ENCODE measurements around the gene CNN2.

Gene CNN2

DNA sequence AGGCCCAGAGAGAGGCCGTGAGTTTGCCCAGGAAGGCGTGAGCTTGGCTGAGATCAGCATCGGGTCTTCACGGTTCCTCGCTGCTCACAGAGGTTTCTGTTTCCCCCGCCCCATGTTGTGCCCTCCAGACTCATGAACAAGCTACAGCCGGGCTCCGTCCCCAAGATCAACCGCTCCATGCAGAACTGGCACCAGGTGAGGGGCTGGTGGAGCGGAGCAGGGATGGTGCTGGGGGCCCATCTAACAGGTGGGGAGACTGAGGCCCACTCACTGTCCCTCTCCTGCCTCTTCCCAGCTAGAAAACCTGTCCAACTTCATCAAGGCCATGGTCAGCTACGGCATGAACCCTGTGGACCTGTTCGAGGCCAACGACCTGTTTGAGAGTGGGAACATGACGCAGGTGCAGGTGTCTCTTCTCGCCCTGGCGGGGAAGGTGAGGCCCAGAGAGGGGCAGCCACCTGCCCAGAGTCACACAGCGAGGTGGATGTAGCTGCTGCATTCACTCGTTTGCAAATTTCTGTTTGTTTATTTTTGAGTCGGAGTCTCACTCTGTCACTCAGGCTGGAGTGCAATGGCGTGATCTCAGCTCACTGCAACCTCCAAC is 6.0 kb downstream of the CNN2 start:
- no peak for DNase-seq

DNA sequence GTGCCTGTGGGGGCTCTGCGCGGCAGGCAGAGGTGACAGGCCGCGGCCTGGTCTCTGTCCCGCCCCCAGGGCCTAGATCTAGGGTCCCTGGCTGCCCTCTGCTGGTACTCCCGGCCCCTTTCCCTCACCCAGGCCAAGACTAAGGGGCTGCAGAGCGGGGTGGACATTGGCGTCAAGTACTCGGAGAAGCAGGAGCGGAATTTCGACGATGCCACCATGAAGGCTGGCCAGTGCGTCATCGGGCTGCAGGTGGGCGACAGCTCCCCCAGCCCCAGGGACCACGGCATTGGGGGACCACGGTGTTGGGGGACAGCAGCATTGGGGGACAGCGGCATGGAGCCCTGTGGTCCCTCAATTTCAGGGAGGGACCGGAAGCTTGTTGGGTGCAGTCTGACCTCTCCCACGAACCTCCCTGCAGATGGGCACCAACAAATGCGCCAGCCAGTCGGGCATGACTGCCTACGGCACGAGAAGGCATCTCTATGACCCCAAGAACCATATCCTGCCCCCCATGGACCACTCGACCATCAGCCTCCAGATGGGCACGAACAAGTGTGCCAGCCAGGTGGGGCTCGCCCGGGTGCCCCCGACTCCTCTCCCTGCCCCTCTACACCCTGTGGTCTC is 9.7 kb downstream of the CNN2 start:
- no peak for DNase-seq

DNA sequence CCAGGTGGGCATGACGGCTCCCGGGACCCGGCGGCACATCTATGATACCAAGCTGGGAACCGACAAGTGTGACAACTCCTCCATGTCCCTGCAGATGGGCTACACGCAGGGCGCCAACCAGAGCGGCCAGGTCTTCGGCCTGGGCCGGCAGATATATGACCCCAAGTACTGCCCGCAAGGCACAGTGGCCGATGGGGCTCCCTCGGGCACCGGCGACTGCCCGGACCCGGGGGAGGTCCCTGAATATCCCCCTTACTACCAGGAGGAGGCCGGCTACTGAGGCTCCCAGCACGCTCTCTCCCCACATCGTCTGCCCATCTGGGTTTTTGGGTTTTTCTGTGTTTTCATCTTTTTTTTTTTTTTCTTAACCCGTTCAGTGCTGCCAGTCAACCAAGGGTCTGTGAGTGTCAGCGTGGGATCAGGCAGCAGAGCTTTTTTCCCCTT is 11.2 kb downstream of the CNN2 start:
- DNase-seq: no peak

DNA sequence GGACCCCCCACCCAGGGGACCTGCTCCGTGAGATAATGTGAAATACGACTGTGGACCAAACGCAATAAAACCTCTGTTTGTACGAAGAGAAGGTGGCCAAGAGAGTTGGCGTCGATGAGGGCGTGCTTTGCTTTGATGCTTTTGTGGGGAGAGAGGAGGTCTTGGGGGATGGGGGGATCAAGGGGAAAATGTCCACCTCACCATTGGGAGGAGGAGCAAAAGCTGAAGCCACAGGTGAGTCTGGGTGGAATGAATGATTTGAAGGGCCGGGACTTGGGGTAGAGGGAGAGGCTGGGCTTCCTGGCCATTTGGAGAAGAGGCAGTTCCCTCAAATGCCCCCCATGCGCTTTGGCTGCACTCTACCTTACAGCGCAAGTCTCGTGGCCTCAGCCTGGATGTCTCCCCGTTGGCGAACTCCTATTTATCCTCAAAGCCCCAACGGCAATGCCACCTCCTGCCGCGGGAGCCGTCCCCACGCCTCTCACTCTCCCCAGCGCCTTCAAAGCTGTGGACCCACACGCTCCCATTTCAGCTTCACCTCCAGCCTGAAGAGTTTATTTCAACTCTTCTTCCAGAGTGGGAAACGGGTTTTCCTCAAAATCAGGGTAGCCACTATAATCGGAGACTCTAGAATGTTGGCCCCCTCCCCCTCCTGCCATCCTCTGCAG is 12.7 kb downstream of the CNN2 start:
- DNase-seq: no peak

DNA sequence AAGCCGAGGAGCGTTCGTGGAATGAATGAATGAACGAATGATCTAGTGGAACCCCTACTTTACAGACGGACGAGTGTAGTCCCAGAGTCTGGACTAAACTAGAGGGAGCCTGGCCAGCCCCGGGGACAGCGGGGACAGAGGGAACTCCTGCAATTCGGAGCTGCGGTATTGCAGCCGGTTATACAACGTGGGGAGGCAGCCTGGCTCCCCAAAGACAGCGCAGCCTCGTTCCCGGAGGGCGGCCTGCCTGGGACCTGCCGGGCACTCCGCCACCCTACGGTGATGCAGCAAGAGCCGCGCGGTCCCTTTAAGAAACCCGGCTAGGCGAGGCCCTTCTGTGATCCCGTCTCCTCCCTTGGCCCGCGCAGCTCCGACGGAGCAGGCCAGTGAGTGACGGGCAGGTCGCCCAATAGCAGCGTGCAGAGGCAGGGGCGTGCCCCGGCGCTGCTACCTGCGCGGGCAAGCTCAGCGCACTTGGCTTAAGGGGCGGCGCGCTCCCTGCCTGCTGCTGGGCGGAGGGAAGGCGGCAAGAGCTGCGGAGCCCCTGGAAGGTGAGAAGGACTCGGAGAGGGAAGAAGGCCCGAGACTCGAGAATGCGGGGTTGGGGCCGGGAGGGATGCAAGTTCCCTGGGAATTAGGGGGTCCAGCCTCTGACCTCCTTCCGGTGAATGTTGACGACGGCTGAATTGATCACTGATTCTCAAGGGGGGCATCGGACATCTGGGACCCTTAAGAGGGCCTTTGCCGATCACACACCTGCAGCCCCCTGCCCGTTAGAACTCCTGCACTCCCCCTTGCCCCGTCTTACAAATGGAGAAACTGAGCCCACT is 13.5 kb downstream of the CNN2 start, which contains the start of gene ABCA7:
Gene ABCA7, plus strand, starts transcription at position 462 of the 830 bp plus-strand sequence. CDS start 1,255 bp downstream, outside the sequence.
- DNase-seq: peak; percentile 92

DNA sequence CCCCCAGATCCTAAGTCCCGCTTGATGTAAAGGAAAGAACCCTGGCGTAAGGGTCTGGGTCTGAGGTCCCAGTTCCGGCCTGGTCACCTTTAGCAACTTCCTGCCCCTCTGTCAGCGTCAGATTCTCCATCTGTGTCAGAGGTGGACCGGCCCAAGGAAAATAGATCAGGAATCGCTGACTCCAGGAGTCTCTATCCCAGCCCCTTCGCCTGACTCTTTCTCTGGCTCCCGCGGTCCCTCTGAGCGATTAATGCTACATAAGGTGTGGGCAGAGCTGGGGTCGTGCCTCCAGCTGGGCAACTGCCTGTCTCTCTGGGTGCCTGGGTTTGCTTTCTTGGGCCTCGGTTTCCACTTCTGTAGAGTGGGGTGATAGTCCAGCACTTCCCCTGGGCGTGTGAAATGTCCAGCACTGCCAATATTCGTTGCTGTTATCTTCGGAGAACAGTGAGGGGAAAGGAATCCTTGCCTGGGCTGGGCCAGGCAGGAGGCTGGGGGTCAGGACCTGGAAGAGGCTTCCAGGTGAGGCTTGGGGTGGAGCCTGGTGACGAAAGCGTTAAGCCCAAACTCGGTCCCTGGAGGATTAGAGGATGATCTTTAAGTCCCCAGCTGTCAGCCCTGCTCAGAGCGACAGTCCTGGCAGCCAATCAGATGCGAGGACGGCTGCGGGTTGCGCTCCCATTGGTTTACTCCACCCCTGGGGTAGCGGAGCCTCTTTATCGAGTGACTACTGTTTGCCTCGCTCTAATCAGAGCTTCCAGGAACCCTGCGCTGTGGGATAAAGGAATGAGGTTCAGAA is 14.3 kb downstream of the CNN2 start:
- DNase-seq: no peak

DNA sequence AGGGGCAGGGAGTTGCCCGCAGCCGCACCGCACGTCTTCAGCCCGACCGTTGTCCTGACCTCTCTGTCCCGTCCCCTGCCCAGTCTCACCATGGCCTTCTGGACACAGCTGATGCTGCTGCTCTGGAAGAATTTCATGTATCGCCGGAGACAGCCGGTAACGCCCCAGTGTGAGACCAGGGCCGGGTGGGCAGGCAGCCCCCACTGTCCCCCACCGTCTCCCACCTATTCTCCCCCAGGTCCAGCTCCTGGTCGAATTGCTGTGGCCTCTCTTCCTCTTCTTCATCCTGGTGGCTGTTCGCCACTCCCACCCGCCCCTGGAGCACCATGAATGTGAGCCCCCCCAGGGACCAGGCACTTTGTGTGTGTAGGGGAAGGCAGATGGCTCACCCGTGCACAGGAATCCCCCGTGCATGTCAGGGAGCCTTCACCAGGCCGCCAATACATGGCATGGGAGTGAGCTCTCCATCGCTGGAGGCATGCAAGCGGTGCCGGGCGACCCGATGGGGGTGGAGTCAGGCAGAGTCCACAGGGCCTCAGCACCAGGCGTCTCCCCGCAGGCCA is 14.9 kb downstream of the CNN2 start:
- no peak for DNase-seq

DNA sequence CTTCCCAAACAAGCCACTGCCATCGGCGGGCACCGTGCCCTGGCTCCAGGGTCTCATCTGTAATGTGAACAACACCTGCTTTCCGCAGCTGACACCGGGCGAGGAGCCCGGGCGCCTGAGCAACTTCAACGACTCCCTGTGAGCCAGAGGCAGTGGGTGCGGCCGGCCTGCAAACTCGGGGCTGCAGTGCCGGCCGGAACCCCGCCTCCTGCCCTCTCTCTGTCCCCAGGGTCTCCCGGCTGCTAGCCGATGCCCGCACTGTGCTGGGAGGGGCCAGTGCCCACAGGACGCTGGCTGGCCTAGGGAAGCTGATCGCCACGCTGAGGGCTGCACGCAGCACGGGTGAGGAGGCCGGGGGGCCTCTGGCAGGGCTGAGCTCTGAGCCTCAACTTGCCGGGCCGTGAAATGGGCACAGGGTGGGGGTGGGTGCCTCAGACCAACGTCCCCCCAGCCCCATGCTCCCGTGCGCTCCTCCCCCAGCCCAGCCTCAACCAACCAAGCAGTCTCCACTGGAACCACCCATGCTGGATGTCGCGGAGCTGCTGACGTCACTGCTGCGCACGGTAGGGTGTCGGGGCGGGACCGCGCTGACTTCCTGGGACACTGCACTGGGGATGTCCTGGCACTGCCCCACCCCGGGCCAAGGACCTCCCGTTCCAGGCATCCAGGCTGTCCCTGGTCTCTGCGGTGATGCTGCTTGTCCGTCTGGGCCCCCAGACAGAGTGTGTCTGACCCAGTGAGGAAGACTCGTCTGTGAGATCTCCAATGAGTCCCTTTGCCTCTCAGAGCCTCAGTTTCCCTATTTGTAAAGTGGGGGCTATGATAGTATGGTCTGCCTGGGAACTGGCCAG is 15.7 kb downstream of the CNN2 start:
- no peak for DNase-seq

DNA sequence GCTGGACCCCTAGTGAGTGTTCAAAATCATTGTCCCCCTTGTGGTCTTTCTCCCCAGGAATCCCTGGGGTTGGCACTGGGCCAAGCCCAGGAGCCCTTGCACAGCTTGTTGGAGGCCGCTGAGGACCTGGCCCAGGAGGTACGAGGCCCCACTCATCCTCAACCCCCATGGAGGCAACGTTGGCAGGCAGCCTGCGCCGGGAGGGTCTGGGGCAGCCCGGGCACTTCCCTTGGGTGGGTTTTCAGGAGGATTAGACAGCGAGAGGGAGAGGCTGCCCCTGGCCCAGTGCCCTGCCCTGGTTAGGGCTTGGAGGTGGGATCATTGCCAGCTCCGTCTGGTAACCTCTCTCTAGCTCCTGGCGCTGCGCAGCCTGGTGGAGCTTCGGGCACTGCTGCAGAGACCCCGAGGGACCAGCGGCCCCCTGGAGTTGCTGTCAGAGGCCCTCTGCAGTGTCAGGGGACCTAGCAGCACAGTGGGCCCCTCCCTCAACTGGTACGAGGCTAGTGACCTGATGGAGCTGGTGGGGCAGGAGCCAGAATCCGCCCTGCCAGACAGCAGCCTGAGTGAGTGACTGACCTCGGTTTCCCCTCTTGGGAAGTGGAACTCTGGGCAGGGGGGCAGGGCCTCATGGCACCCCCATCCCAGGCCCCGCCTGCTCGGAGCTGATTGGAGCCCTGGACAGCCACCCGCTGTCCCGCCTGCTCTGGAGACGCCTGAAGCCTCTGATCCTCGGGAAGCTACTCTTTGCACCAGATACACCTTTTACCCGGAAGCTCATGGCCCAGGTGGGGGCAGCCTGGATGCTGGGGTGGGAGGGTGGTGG is 16.5 kb downstream of the CNN2 start:
- no peak for DNase-seq

DNA sequence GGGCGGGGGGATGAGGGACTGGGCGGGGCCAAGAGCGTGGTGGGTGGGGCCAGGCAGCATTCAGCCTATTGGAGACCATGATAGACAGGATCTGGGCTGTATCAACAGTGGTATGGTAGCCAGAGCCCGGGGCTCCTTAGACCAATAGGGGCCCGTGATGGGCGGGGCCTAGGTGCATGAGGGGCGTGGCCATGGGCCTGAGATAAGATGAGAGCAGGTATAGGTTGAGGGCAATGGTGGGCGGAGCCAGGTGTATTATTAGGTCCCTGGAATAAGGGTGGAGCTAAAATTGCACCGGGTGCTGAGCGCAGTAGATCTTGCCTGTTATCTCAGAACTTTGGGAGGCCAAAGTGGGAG is 18.8 kb downstream of the CNN2 start:
- DNase-seq: no peak

DNA sequence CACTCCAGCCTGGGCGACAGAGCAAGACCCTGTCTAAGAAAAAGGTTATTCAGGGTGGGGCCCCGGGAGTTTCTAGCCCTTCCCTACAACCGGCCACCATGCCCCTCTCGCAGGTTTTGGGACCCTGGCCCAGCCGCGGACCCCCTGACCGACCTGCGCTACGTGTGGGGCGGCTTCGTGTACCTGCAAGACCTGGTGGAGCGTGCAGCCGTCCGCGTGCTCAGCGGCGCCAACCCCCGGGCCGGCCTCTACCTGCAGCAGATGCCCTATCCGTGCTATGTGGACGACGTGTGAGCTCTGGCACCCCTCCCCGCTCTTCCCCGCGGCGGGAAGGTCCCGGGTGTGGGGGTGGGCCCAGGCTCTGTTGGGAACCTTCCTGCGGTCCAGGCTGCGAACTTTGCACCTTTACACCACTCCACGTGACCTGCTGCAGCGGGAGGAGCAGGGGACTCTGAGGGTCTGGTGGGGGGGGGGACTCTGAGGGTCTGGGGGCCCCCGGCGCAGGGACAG is 19.8 kb downstream of the CNN2 start:
- no peak for DNase-seq

DNA sequence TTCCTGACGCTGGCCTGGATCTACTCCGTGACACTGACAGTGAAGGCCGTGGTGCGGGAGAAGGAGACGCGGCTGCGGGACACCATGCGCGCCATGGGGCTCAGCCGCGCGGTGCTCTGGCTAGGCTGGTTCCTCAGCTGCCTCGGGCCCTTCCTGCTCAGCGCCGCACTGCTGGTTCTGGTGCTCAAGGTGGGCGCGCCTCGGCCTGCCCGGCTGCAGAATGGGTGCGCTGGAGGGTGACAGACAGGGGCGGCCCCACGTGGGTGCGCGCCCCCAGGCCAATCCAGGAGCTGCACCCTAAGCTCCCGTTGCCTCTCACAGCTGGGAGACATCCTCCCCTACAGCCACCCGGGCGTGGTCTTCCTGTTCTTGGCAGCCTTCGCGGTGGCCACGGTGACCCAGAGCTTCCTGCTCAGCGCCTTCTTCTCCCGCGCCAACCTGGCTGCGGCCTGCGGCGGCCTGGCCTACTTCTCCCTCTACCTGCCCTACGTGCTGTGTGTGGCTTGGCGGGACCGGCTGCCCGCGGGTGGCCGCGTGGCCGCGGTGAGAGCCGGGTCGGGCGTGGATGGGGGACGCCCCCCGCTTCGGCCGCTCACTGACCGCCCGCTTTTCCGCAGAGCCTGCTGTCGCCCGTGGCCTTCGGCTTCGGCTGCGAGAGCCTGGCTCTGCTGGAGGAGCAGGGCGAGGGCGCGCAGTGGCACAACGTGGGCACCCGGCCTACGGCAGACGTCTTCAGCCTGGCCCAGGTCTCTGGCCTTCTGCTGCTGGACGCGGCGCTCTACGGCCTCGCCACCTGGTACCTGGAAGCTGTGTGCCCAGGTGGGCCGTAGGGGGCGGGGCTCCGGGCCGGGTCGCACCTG is 20.7 kb downstream of the CNN2 start:
- DNase-seq: no peak

DNA sequence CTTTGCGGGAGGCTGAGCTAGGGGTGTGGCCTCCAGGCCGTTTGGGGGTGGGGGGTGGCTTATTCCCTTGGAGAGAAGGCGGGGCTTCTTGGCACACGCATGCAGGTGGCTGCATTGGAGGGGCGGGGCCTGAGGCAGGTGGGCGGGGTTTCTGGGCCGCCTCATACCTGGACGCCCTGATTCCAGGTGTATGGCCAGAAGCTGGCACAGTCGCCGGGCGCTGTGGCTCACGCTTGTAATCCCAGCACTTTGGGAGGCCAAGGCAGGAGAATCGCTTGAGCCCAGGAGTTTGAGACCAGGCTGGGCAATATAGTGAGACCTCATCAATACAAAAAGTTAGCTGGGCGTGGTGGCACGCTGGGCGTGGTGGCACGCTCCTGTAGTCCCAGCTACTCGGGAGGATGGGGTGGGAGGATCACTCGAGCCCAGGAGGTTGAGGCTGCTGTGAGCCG is 21.3 kb downstream of the CNN2 start:
- no peak for DNase-seq

DNA sequence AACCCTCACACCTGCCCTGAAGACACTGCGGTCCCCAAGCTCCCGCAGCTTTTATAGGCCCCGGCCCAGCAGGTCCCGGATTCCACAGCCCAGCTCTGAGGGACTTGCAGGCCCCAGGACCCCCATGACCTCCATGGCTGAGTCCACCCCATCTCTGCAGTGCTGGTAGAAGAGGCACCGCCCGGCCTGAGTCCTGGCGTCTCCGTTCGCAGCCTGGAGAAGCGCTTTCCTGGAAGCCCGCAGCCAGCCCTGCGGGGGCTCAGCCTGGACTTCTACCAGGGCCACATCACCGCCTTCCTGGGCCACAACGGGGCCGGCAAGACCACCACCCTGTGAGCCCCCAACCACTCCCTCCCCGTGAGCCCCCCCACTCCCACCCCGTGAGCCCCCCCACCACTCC is 22.7 kb downstream of the CNN2 start:
- no peak for DNase-seq

DNA sequence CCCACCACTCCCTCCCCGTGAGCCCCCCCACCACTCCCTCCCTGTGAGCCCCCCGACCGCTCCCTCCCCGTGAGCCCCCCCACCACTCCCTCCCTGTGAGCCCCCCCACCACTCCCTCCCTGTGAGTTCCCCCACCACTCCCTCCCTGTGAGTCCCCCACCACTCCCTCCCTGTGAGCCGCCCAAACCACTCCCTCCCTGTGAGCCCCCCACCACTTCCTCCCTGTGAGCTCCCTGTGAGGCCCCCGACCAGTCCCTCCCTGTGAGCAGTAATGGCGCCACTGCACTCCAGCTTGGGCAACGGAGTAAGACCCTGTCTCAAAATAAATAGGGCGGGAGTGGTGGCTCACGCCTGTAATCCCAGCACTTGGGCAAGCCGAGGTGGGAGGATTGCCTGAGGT is 23.4 kb downstream of the CNN2 start:
- DNase-seq: no peak

DNA sequence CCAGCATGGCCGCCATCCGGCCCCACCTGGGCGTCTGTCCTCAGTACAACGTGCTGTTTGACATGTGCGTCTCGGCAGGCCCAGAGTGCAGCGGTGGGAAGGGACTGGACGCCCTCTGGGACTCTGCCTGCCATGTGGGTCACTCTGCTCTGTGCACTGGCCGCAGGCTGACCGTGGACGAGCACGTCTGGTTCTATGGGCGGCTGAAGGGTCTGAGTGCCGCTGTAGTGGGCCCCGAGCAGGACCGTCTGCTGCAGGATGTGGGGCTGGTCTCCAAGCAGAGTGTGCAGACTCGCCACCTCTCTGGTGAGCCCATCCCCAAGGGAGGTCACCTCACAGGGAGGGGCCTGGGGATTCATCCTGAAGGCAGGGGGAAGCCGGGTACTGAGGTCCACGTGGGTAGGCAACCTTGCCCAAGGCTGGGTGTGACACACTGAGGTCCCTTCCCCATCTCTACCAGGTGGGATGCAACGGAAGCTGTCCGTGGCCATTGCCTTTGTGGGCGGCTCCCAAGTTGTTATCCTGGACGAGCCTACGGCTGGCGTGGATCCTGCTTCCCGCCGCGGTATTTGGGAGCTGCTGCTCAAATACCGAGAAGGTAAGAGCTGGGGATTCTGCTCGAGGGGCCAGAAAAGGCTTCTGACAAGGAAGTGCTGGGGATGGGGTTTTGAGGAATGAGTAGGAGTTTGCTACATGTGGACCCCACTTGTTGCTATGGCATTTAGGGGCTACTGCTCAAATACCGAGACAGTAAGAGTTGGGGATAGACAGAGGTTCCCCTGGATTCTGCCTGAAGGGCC is 24.8 kb downstream of the CNN2 start:
- no peak for DNase-seq

DNA sequence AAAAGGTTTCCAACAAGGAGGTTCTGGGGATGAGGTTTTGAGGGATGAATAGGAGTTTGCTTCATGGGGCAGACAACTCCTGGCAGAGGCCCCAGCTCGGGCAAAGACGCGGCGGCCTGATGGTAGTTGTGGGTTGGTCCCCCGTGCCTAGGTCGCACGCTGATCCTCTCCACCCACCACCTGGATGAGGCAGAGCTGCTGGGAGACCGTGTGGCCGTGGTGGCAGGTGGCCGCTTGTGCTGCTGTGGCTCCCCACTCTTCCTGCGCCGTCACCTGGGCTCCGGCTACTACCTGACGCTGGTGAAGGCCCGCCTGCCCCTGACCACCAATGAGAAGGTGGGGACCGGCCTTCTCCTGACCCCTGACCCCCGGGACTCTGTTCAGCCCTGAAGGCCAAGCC is 25.4 kb downstream of the CNN2 start:
- DNase-seq: no peak

DNA sequence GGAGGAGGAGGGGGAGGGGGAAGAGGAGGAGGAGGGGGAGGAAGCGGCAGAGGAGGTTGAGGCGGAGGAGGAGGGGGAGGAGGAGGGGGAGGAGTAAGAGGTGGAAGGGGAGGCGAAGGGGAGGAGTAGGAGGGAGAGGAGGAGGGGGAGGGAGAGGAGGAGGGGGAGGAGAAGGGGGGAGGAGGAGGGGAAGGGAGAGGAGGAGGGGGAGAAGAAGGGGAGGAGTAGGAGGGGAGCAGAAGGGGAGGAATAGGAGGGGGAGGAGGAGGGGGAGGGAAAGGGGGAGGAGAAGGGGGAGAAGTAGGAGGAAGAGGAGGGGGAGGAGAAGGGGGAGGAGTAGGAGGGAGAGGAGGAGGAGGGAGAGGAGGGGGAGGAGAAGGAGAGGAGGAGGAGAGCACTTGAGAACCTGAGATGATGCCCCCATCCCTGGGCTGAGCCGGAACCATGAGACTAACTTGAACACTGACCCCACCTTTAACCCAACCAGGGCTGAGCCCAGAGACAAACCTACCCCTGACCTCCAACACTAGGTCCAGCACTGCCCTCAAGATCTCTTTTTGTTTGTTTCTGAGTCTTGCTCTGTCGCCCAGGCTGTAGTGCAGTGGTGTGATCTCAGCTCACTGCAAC is 26.1 kb downstream of the CNN2 start:
- DNase-seq: no peak

All from GF-D8 (cell line).